WTC11 (cell line): ENCODE results near the gene BTBD9. TPM values are rescaled to one million over a fixed set of nuclear protein-coding genes. Genes with fewer than 3 reads are reported as not detected.
A peak's percentile ranks its signal among the peaks of the same experiment; 100 is the strongest.

ENCODE experiments used
- ATAC-seq: fragments of 200-7000 bp; cut with Tn5 transposase; 2 replicates; pipeline ENCODE4 v1.10.0; 2021; ENCODE audit warnings: mild to moderate bottlenecking, moderate library complexity
- CTCF ChIA-PET: fragments of 300-600 bp; sonication (Branson Sonifier 250); formaldehyde crosslinking; loops from one replicate; lab custom pipeline; 2021; ENCODE audit warnings: antibody characterized with exemption; lab: Charles Lee
- POLR2A ChIA-PET: fragments of 350-600 bp; sonication (Branson Sonifier 250); formaldehyde crosslinking; loops from one replicate; lab custom pipeline; 2021; ENCODE audit warnings: antibody characterized with exemption; lab: Charles Lee
- DNase-seq: peaks from one replicate; pipeline ENCODE4 v3.0.0; 2021; ENCODE audit warnings: low spot score
- H3K27ac Mint-ChIP-seq: 2 replicates; pipeline ENCODE4 v1.8.0; 2021; ENCODE audit warnings: mixed read lengths
- H3K27me3 Mint-ChIP-seq: 2 replicates; pipeline ENCODE4 v1.8.0; 2021; ENCODE audit warnings: low read depth, mild to moderate bottlenecking, moderate library complexity, mixed read lengths
- H3K36me3 Mint-ChIP-seq: 2 replicates; pipeline ENCODE4 v1.8.0; 2021; ENCODE audit warnings: mixed read lengths
- H3K4me1 Mint-ChIP-seq: 2 replicates; pipeline ENCODE4 v1.8.0; 2022; ENCODE audit warnings: mixed read lengths
- H3K4me3 Mint-ChIP-seq: 2 replicates; pipeline ENCODE4 v1.8.0; 2021; ENCODE audit warnings: mild to moderate bottlenecking, moderate library complexity, mixed read lengths
- H3K9me3 Mint-ChIP-seq: 2 replicates; pipeline ENCODE4 v1.8.0; 2021; ENCODE audit warnings: mixed read lengths
- CREB1 ChIP-seq: sonication (generic); formaldehyde crosslinking; IDR thresholded peaks from 2 replicates; pipeline ENCODE4 v1.8.0; 2023; ENCODE audit warnings: mild to moderate bottlenecking, missing genetic modification reagents
- FOXK1 ChIP-seq: sonication (generic); formaldehyde crosslinking; IDR thresholded peaks from 2 replicates; pipeline ENCODE4 v1.8.0; 2022; ENCODE audit warnings: mild to moderate bottlenecking, moderate library complexity, missing genetic modification reagents
- FOXP1 ChIP-seq: sonication (generic); formaldehyde crosslinking; IDR thresholded peaks from 2 replicates; pipeline ENCODE4 v1.8.0; 2022; ENCODE audit warnings: missing genetic modification reagents, mild to moderate bottlenecking, moderate library complexity, borderline replicate concordance
- GABPB1 ChIP-seq: sonication (generic); formaldehyde crosslinking; IDR thresholded peaks from 2 replicates; pipeline ENCODE4 v1.8.1; 2023; ENCODE audit warnings: mild to moderate bottlenecking, missing genetic modification reagents
- GRHL2 ChIP-seq: fragments of 250-450 bp; sonication (Bioruptor Pico); IDR thresholded peaks from 2 replicates; pipeline ENCODE4 v1.8.0; 2022; ENCODE audit warnings: mild to moderate bottlenecking, moderate library complexity; ENCODE audit not compliant: insufficient replicate concordance, severe bottlenecking
- JUN ChIP-seq: sonication (generic); formaldehyde crosslinking; IDR thresholded peaks from 2 replicates; pipeline ENCODE4 v1.8.0; 2023; ENCODE audit warnings: mild to moderate bottlenecking, missing genetic modification reagents
- MYBL2 ChIP-seq: sonication (generic); formaldehyde crosslinking; IDR thresholded peaks from 2 replicates; pipeline ENCODE4 v1.8.1; 2023; ENCODE audit warnings: mild to moderate bottlenecking, moderate library complexity, missing genetic modification reagents
- NFE2L1 ChIP-seq: sonication (generic); formaldehyde crosslinking; IDR thresholded peaks from 2 replicates; pipeline ENCODE4 v1.8.1; 2023; ENCODE audit warnings: missing genetic modification reagents
- NR1H2 ChIP-seq: sonication (generic); formaldehyde crosslinking; IDR thresholded peaks from 2 replicates; pipeline ENCODE4 v1.9.0; 2021; ENCODE audit warnings: mild to moderate bottlenecking, moderate library complexity, missing genetic modification reagents
- RORB ChIP-seq: fragments of 250-450 bp; sonication (Bioruptor Pico); IDR thresholded peaks from 2 replicates; pipeline ENCODE4 v1.9.0; 2021; ENCODE audit warnings: mild to moderate bottlenecking
- SP1 ChIP-seq: sonication (generic); formaldehyde crosslinking; conservative IDR thresholded peaks from 2 replicates; pipeline ENCODE4 v1.8.1; 2022; ENCODE audit warnings: missing genetic modification reagents
- TEAD1 ChIP-seq: sonication (generic); formaldehyde crosslinking; IDR thresholded peaks from 2 replicates; pipeline ENCODE4 v1.8.0; 2022; ENCODE audit warnings: mild to moderate bottlenecking, missing genetic modification reagents
- TEAD4 ChIP-seq: sonication (generic); formaldehyde crosslinking; IDR thresholded peaks from 2 replicates; pipeline ENCODE4 v1.8.0; 2022; ENCODE audit warnings: mild to moderate bottlenecking, missing genetic modification reagents
- ZNF138 ChIP-seq: sonication (generic); formaldehyde crosslinking; conservative IDR thresholded peaks from 2 replicates; pipeline ENCODE4 v1.8.1; 2022; ENCODE audit warnings: mild to moderate bottlenecking, moderate library complexity, missing genetic modification reagents
- ZNF317 ChIP-seq: sonication (generic); formaldehyde crosslinking; IDR thresholded peaks from 2 replicates; pipeline ENCODE4 v1.8.1; 2023; ENCODE audit warnings: low read depth, mild to moderate bottlenecking, moderate library complexity, missing genetic modification reagents, borderline replicate concordance
- total RNA-seq: library from RNA; stranded (reverse); gene quantifications from 3 replicates; pipeline ENCODE4 v1.2.3, GENCODE V29; 2021
- TF ChIP-seq, protein P1 (sequence below): sonication (generic); formaldehyde crosslinking; IDR thresholded peaks from 2 replicates; pipeline ENCODE4 v1.8.1; 2022; ENCODE audit warnings: mild to moderate bottlenecking, missing genetic modification reagents, moderate library complexity, borderline replicate concordance
- TF ChIP-seq, protein P2 (sequence below): fragments of 250-450 bp; sonication (Bioruptor Pico); IDR thresholded peaks from 2 replicates; pipeline ENCODE4 v2.1.2; 2022; ENCODE audit warnings: mild to moderate bottlenecking, moderate library complexity
- TF ChIP-seq, protein P3 (sequence below): sonication (generic); formaldehyde crosslinking; IDR thresholded peaks from 2 replicates; pipeline ENCODE4 v1.8.1; 2023; ENCODE audit warnings: mild to moderate bottlenecking, missing genetic modification reagents, borderline replicate concordance
- TF ChIP-seq, protein P4 (sequence below): sonication (generic); formaldehyde crosslinking; IDR thresholded peaks from 2 replicates; pipeline ENCODE4 v1.8.1; 2023; ENCODE audit warnings: mild to moderate bottlenecking, missing genetic modification reagents
- TF ChIP-seq, protein P5 (sequence below): sonication (generic); formaldehyde crosslinking; IDR thresholded peaks from 2 replicates; pipeline ENCODE4 v1.8.0; 2023; ENCODE audit warnings: missing genetic modification reagents
- TF ChIP-seq, protein P6 (sequence below): fragments of 250-450 bp; sonication (Bioruptor Pico); IDR thresholded peaks from 2 replicates; pipeline ENCODE4 v1.9.0; 2021; ENCODE audit warnings: moderate library complexity, mild to moderate bottlenecking, inconsistent platforms, borderline replicate concordance

The BTBD9 gene
- total RNA-seq, 1 experiment from 2014 or later: 4.2 TPM

DNA sequence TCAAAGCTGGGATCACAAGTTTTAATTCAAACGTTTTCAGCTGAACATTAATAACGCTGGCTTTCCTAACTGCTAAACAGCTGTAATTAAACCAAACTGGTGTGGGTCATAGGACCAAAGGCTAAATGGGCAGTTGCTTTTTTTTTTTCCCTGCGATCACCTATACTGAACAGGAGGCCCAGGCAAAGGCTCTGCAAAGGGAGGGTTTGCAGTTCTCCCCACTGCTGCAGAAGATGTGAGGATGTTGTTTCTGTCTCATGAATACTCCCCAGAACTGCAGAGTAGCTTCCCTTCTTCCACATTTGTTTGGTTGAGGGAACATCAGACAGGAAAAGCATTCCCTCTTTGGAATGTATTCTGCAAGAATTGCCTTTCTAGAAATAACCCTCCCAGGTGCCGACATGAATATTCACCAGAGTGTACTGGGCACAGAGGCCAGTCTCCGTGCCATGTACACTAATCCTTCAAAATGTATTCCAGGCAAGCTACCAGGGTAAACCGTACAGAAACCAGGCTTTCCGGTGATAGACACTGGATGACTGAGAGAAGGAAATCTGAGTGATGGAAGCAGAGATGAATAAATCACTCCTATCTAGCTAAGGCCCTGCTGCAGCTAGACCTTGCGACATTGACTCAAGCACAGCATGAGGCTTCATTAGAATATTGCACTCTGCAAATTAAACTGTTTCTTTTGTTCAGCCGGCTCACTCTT, 370.1 kb downstream of the BTBD9 start:
- Mint-ChIP-seq H3K27me3 (no peaks in the 10 kb centered on the region), H3K4me1 (peaks cover 60% of the 10 kb centered on the region), H3K36me3 (no peaks in the 10 kb centered on the region), H3K9me3 (no peaks in the 10 kb centered on the region), H3K27ac (peak overlapping the region; percentile 57), H3K4me3 (no peak overlapping the region)
- TF ChIP-seq MYBL2: no peak
- TF ChIP-seq ZNF317 (CRISPR knock-in tag): no peak
- TF ChIP-seq SP1 (CRISPR knock-in tag): no peak
- TF ChIP-seq, protein P1, sequence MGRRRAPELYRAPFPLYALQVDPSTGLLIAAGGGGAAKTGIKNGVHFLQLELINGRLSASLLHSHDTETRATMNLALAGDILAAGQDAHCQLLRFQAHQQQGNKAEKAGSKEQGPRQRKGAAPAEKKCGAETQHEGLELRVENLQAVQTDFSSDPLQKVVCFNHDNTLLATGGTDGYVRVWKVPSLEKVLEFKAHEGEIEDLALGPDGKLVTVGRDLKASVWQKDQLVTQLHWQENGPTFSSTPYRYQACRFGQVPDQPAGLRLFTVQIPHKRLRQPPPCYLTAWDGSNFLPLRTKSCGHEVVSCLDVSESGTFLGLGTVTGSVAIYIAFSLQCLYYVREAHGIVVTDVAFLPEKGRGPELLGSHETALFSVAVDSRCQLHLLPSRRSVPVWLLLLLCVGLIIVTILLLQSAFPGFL (CRISPR knock-in tag): no peak
- TF ChIP-seq GABPB1 (CRISPR knock-in tag): no peak
- POLR2A ChIA-PET: interaction anchor here (0.7 kb wide), 1 partner anchor 413 kb away, joined by 3 read pairs; no protein-coding TSS in a partner anchor
- ATAC-seq (peak; percentile 28), DNase-seq (no peak)
- CTCF ChIA-PET: interaction anchor here (1.1 kb wide), 1 partner anchor 224 kb away, joined by 3 read pairs; no protein-coding TSS in a partner anchor

DNA sequence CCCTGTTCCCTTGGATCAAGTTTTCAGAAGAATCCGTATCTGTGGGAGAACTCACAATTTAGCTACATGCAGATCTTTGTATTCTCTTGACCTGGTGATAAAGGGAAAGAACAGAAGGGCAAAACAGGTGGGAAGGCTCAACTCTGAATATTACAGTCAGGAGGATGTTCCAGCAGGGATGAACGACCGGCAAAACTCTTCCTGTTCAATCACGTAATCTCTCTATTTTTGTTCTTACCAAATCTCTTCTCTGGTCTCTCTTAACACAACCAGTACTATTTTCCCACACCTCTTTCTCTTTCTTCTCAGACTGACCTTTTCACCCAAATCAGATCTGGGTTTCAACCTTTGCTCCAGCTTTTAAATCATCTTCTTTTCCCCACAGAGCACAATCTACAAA, 371.4 kb downstream of the BTBD9 start:
- Mint-ChIP-seq H3K27me3 (no peaks in the 10 kb centered on the region), H3K4me1 (peaks cover 62% of the 10 kb centered on the region), H3K36me3 (no peaks in the 10 kb centered on the region), H3K27ac (peak overlapping the region; percentile 11; the same call in 1 of the 2 replicates), H3K4me3 (no peak overlapping the region), H3K9me3 (no peaks in the 10 kb centered on the region)
- CTCF ChIA-PET: no interaction called here
- POLR2A ChIA-PET: interaction anchor here (0.6 kb wide), 1 partner anchor 83 kb away, joined by 6 read pairs; no protein-coding TSS in a partner anchor
- DNase-seq (no peak), ATAC-seq (no peak)
- TF ChIP-seq, protein P2, sequence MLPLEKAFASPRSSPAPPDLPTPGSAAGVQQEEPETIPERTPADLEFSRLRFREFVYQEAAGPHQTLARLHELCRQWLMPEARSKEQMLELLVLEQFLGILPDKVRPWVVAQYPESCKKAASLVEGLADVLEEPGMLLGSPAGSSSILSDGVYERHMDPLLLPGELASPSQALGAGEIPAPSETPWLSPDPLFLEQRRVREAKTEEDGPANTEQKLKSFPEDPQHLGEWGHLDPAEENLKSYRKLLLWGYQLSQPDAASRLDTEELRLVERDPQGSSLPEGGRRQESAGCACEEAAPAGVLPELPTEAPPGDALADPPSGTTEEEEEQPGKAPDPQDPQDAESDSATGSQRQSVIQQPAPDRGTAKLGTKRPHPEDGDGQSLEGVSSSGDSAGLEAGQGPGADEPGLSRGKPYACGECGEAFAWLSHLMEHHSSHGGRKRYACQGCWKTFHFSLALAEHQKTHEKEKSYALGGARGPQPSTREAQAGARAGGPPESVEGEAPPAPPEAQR: no peak
- TF ChIP-seq JUN (CRISPR knock-in tag) (no peak), NFE2L1 (no peak), FOXP1 (CRISPR knock-in tag) (no peak), ZNF317 (CRISPR knock-in tag) (no peak), ZNF138 (CRISPR knock-in tag) (no peak), TEAD4 (CRISPR knock-in tag) (no peak)
- TF ChIP-seq, protein P3, sequence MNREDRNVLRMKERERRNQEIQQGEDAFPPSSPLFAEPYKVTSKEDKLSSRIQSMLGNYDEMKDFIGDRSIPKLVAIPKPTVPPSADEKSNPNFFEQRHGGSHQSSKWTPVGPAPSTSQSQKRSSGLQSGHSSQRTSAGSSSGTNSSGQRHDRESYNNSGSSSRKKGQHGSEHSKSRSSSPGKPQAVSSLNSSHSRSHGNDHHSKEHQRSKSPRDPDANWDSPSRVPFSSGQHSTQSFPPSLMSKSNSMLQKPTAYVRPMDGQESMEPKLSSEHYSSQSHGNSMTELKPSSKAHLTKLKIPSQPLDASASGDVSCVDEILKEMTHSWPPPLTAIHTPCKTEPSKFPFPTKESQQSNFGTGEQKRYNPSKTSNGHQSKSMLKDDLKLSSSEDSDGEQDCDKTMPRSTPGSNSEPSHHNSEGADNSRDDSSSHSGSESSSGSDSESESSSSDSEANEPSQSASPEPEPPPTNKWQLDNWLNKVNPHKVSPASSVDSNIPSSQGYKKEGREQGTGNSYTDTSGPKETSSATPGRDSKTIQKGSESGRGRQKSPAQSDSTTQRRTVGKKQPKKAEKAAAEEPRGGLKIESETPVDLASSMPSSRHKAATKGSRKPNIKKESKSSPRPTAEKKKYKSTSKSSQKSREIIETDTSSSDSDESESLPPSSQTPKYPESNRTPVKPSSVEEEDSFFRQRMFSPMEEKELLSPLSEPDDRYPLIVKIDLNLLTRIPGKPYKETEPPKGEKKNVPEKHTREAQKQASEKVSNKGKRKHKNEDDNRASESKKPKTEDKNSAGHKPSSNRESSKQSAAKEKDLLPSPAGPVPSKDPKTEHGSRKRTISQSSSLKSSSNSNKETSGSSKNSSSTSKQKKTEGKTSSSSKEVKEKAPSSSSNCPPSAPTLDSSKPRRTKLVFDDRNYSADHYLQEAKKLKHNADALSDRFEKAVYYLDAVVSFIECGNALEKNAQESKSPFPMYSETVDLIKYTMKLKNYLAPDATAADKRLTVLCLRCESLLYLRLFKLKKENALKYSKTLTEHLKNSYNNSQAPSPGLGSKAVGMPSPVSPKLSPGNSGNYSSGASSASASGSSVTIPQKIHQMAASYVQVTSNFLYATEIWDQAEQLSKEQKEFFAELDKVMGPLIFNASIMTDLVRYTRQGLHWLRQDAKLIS (CRISPR knock-in tag): no peak

DNA sequence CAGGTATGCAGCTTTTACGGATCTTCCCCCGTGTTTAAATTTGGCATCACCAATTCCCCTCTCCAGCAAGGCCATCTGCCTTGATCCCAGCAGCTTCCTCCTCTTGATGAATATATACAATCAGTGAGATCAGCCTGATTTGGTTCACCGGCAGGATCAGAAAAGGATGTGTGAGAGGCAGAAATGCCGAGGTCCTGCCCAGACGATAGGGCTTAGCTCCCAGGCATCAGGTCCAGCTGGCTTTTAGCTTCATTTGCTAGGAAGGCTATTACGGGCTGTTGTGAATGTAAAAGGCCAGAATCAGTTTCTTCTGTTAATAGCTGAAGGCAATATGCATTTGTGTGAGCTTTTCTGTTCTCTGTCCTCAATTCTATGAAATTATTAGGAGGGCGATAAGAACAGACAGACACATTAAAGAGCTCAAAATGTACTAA, 372.8 kb downstream of the BTBD9 start:
- H3K27ac Mint-ChIP-seq: 0 out of 2 replicates have a peak overlapping the region, but pooled peaks have one; percentile 25
- H3K9me3 Mint-ChIP-seq: no peaks in the 10 kb centered on the region
- CTCF ChIA-PET: interaction anchor here (1.0 kb wide), 1 partner anchor 11 kb away, joined by 3 read pairs; no protein-coding TSS in a partner anchor
- ATAC-seq (no peak), DNase-seq (no peak)
- no peak overlapping the region for H3K4me3 Mint-ChIP-seq
- H3K4me1 Mint-ChIP-seq: peaks cover 71% of the 10 kb centered on the region
- POLR2A ChIA-PET: no interaction called here
- H3K36me3 Mint-ChIP-seq: no peaks in the 10 kb centered on the region
- no peaks in the 10 kb centered on the region for H3K27me3 Mint-ChIP-seq
- TF ChIP-seq GRHL2 (CRISPR knock-in tag): no peak
- TF ChIP-seq RORB (CRISPR knock-in tag): no peak
- no peak for TF ChIP-seq CREB1
- TF ChIP-seq FOXP1 (CRISPR knock-in tag): no peak
- TF ChIP-seq, protein P4, sequence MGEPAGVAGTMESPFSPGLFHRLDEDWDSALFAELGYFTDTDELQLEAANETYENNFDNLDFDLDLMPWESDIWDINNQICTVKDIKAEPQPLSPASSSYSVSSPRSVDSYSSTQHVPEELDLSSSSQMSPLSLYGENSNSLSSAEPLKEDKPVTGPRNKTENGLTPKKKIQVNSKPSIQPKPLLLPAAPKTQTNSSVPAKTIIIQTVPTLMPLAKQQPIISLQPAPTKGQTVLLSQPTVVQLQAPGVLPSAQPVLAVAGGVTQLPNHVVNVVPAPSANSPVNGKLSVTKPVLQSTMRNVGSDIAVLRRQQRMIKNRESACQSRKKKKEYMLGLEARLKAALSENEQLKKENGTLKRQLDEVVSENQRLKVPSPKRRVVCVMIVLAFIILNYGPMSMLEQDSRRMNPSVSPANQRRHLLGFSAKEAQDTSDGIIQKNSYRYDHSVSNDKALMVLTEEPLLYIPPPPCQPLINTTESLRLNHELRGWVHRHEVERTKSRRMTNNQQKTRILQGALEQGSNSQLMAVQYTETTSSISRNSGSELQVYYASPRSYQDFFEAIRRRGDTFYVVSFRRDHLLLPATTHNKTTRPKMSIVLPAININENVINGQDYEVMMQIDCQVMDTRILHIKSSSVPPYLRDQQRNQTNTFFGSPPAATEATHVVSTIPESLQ (CRISPR knock-in tag): no peak
- no peak for TF ChIP-seq NR1H2 (CRISPR knock-in tag)
- TF ChIP-seq JUN (CRISPR knock-in tag): no peak
- TF ChIP-seq TEAD1 (CRISPR knock-in tag): no peak
- TF ChIP-seq, protein P5, sequence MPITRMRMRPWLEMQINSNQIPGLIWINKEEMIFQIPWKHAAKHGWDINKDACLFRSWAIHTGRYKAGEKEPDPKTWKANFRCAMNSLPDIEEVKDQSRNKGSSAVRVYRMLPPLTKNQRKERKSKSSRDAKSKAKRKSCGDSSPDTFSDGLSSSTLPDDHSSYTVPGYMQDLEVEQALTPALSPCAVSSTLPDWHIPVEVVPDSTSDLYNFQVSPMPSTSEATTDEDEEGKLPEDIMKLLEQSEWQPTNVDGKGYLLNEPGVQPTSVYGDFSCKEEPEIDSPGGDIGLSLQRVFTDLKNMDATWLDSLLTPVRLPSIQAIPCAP (CRISPR knock-in tag): no peak
- TF ChIP-seq, protein P6, sequence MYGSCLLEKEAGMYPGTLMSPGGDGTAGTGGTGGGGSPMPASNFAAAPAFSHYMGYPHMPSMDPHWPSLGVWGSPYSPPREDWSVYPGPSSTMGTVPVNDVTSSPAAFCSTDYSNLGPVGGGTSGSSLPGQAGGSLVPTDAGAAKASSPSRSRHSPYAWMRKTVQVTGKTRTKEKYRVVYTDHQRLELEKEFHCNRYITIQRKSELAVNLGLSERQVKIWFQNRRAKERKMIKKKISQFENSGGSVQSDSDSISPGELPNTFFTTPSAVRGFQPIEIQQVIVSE (CRISPR knock-in tag): no peak
- TF ChIP-seq FOXK1: no peak
